ENCODE results near the gene ANKRD20A1. TPM values are rescaled to one million over a fixed set of nuclear protein-coding genes. Genes with fewer than 3 reads are reported as not detected.
A peak's percentile ranks its signal among the peaks of the same experiment; 100 is the strongest.
"Not testable (repeated sequence)": the region's sequence is repeated elsewhere in the genome, so short reads cannot be mapped to it uniquely, and the experiment has no call there.

ANKRD20A1 gene
- 1 to 10 TPM in 1 of 2 donors, under 1 TPM in 1; 0.78 to 4.6 TPM for total RNA-seq

- H3K4me3 ChIP-seq; H3K36me3 ChIP-seq (replicated peaks in 1 of 2; ENCODE audit: insufficient read depth in 1 of 2, low read depth in 2 of 2); H3K27me3 ChIP-seq; H3K27ac ChIP-seq; H3K4me1 ChIP-seq; intact Hi-C loops (cut with DNase I); H3K9me3 ChIP-seq: not testable (repeated sequence)
- no CpG with 5 or more reads among the region's 41 CpGs for WGBS, 2 donors
- peak in 1 of 4 donors; percentile 59 for DNase-seq
- peak; percentile 59 for ATAC-seq
These were observed at the start of gene ANKRD20A1 for GRCh38 chr9:67858871-67859270. ANKRD20A1 (plus strand) TSS chr9:67858931; CDS start chr9:67859427, 496 bp downstream.

DNA sequence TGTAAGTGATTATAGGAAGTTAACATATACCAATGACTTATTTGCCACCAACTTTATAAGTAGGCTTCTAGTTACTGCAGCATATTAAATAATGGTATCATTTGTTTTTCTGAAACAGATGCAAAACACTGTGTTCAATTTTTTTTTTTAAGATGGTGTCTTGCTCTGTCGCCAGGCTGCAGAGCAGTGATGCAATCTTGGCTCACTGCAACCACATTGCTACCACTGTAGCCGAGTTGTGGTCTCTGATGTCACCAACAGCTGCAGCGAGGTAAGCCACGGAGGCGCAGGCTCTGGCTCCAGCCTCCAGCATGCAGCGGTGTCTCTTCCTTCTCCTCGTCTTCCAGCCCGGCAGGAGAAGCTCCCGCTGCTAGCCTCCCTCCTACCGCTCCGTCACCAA lies 26.6 kb upstream of the ANKRD20A1 start:
- ATAC-seq; H3K27me3 ChIP-seq; H3K4me3 ChIP-seq; H3K27ac ChIP-seq; H3K36me3 ChIP-seq (replicated peaks in 1 of 2; ENCODE audit: insufficient read depth in 1 of 2, low read depth in 2 of 2); intact Hi-C loops (cut with DNase I); H3K9me3 ChIP-seq; H3K4me1 ChIP-seq; DNase-seq: not testable (repeated sequence)
- WGBS, 2 donors: 50% methylated on average over 4 of the region's 11 CpGs; no CpG with 5 or more reads in 1 of the 2 donors

Small RNAs within 50 kb of the gene (small RNA-seq; reads per million reads assigned to genes)
- gene RNU6-368P: not detected

All from body of pancreas (tissue), 4 donors.